Stimulated activated CD4-positive, alpha-beta T cell treated with anti-CD3 and anti-CD28 coated beads, Interleukin-15, amount 100 ng/mL, for 1 hour (primary cell): ENCODE results near the gene PLEKHM3.

Experiments used
- DNase-seq, 2 donors: peaks; one replicate each; pipeline ENCODE4 v3.0.0-alpha.2; 2020; ENCODE audit warnings: low read depth in 1 of 2, low spot score in 1 of 2

The PLEKHM3 gene

GRCh38 chr2:207863345-207863744 lies 162.0 kb downstream of the PLEKHM3 start:
- DNase-seq = no peak

DNA sequence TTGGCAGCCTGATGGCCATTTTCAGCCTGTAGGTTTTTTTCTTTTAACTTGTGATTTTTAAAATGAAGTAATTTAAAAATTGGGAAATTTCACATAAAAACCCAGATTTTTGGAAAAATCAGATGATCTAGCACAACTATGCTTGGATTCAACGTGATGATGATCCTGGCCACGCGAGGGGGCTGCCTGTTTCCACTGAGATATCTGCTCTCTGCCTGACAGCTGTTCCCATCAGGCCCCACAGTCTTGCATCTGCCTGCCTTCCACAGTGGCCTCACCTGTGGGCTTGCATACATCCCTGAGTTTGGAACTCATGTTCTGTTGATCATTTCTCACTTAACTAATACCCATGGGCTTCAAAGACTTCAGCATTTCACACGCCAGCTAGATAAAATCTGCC lies 163.5 kb downstream of the PLEKHM3 start:
- no peak for DNase-seq

- no peak for DNase-seq
Measured at GRCh38 chr2:207860685-207861084, 164.6 kb downstream of the PLEKHM3 start.

DNA sequence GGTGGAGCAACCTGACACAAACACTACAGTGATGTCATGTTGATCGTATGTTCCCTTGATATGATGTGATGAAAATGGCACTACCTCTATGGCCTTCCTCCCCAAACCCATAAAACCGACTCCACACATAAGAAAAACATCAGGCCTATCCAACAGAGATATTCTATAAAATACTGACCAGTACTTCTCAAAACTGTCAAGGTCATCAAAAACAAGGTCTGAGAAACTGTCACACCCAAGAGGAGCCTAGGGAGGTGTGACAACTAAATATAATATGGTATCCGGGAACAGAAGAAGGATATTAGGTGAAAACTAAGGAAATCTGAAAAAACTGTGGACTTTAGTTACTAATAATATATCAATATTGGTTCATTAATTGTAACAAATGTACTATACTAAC lies 169.7 kb downstream of the PLEKHM3 start:
- DNase-seq = no peak

GRCh38 chr2:207854484-207855440 lies 170.6 kb downstream of the PLEKHM3 start:
- DNase-seq = no peak

DNA sequence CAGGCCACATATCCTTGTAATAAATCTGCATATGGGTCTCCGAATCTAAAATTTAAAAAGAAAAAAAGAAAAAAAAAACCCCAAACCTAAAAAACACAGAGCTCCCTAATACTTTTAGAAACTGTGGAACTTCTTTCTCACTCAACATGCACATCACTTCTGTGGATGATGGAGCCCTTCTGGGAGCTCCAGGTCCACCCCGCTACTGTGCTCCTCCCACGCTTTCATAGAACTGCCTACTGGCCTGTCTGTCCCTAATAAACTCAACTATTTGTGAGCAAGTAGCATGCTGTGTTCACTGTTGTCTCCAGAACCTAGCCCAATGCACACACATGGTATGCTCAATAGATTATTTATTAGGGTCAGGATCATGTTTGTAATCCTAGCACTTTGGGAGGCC lies 172.5 kb downstream of the PLEKHM3 start:
- no peak for DNase-seq

DNA sequence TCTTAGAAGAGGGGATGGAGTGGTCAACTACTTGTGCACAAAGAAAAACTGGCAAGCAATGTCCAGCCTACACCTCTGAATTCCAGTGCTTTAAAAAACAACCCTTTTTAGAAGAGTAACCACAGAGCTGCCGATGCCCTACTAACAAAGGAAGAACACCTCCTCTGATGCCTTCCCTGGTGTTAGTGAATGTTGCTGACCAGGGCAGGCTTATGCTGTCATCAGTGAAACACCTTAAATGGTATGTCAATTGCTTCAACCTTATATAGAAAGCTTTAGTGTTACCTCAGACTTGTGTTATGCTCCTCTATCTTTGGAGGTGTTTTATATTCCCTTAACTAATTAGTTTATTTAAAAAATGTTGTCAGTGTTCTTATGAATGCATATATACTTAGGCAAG lies 175.9 kb downstream of the PLEKHM3 start:
- no peak for DNase-seq

DNA sequence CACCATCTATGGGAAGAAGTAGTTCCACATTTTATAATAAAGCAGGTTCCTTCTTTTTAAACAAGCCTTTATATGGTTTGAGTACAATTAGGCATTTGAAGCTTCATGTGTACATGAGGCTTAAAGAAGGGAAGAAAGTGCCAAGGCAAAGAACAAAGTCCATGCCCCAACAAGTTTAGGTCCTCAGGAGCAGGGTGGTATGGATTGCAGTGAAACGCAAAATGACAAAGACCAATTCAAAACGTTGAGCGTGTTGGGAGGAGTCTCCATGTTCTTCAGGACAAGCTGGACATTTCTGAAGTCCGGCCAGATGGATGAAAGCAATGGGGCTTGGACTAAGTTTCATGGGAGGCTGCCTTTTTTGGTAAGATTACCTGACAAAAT lies 176.8 kb downstream of the PLEKHM3 start:
- no peak for DNase-seq

DNA sequence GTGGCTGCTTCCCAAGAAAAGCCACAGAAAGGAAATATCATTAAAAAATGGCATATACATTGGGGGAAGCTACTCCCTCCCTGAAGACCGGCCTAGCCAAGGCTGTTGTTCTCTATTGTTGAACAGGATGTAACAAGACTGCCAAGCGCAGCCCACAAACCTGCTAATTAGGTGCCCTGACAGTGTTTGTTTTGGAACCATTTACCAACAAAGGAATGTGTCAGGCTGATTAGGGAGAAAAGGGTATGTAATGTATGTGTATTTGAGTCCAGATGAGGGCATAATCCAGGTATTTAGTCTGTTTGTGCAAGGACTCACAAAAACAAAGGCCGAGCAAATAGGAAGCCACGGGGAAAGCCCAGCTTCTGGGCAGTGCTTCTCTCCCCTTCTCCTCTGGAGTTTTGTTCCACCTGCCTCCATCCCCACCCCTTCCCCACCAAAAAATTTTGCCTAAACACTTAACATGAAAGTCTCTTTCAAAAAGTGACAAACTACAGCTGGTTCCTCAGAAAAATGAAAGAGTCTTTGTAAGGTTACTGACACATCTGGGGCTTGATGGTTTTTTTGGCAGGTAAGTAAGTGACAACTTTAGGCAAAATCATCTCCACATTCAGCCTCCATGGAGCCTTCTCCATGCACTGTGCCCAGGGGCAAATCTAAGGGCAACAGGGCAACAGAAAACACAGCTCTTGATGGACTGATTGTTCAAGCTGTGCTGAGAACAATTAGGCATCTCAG lies 177.4 kb downstream of the PLEKHM3 start:
- no peak for DNase-seq

DNA sequence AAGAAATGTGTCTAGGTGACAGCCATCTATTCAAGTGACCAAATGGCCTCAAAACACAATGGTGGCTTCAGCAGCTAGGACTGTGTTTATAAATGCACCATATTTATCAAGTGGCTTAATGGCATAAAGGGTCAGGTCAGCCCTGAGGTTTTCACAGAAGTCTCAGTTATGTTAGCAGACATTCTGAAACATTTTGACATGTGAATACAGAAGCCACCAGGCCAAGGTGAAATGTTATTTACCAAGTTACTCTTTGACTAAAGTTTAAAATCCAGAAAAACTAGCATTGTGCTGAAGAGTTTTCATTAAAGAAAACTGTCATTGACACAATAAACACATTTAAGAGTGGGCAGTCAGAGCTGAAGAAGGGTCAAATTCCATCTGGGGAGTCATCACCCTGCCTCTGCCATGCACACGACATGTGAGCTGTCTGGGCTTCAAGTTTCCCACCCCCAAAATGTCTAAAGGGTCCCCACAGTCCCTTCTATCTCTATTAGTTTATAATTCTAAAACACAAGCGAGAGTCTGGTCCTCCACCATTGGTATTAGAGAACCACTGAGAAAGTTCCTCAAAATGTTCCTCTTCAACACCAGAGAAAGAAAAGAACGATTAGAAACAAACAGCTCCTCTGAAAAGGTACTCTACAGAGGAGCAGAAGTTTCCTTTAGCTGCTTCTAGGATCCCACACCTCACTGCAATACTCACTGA lies 178.1 kb downstream of the PLEKHM3 start:
- DNase-seq = no peak

DNA sequence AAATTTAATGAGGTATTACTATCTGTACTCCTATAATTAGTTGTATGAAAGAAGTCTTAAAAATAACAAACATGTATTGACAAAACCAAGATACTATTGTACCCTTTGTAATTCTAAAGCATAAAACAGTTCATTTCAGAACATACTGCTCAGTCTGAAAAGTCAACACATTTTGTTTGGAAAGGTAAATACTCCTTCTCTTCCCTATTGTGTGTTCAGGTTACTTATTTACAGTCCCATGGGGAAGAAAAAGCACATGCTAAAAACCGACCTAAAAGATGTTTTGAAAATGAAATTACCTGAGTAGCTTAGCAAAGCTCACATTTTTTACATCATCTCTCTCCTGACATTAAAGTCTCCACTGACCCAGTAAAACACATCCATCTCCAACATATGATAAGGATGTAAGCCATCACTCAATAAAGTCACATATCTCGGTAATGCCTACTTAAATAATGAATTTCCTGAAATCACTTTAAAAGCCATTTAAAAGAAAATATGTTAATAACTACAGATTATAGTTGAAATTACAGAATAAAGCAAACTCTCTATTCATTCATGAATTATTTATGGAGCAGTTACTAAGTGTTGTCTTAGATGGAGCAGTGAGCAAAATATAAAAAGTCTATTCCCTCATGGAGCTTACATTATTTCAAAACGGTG lies 180.0 kb downstream of the PLEKHM3 start:
- DNase-seq = no peak

- DNase-seq = no peak
Measured at GRCh38 chr2:207844648-207845047, 180.7 kb downstream of the PLEKHM3 start.

- no peak for DNase-seq
Measured at GRCh38 chr2:207840101-207840500, 185.2 kb downstream of the PLEKHM3 start.

GRCh38 chr2:207839575-207839974 lies 185.8 kb downstream of the PLEKHM3 start:
- no peak for DNase-seq

GRCh38 chr2:207839028-207839427 lies 186.3 kb downstream of the PLEKHM3 start:
- DNase-seq = no peak

GRCh38 chr2:207836521-207837133 lies 188.7 kb downstream of the PLEKHM3 start:
- no peak for DNase-seq

DNA sequence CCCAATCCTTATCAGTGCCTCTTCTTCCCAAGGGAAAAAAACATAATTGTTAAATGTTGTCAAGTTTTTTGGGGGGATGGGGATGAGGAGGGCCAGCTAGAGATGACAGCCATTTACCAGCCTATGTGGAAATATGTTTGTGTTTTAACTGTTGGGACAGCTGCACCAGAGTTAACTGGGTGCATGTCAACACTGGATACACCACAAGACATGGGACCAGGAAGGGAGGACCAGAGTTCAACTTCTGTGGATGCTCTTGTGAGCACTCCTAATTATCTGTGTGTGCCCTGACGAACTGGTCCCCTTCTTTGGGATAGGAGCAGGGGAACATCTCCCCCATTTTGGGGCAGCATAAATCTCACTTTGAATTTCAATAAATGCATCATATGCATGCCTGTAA lies 189.5 kb downstream of the PLEKHM3 start:
- DNase-seq = no peak

DNA sequence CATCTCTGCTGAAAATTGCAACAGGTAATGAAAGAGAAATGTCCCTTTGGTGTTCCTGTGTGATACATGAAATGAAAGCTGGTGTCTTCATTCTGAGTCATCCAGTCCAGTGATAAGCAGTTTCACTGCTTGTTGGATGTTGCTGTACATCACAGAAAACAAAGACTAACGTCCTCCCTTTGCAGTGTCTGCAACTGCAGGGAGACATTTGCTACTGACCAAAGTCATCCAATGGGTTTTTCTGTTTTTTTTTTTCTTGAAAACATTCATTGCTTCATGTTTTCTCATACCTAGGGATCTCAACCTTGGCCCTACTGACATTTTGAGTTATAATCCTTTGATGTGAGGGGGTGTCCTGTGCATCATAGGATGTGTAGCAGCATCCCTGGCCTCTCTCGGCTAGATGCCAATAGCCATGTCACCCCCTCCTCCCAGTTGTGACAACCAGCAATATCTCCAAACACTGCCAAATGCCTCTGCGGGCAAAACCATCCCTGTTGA lies 192.0 kb downstream of the PLEKHM3 start:
- DNase-seq = no peak

- DNase-seq = no peak
Measured at GRCh38 chr2:207831584-207832248, 193.6 kb downstream of the PLEKHM3 start.
